IMR-90 (cell line): ENCODE measurements around the gene EMX1. TPM values are rescaled to one million over a fixed set of nuclear protein-coding genes. Genes with fewer than 3 reads are reported as not detected.

Experiments
- ATAC-seq: fragments of 200-7000 bp; cut with Tn5 transposase; 2 replicates; pipeline ENCODE4 v1.9.1; 2020; ENCODE audit warnings: low read depth, mild to moderate bottlenecking, moderate library complexity
- BruUV-seq: library from RNA; stranded (reverse); fragments of 400-500 nt; replicated peaks from 2 replicates; lab custom pipeline; 2021; lab: Mats Ljungman, UMichigan
- CTCF ChIA-PET: fragments of 300-600 bp; formaldehyde crosslinking; extraction: SDS; loops from one replicate; lab custom pipeline; 2021; ENCODE audit warnings: antibody characterized with exemption; lab: Yijun Ruan, JAX
- POLR2A ChIA-PET: fragments of 300-600 bp; sonication (Branson Sonifier 250); formaldehyde crosslinking; loops from one replicate; lab custom pipeline; 2022; ENCODE audit warnings: antibody characterized with exemption; ENCODE audit not compliant: unreplicated experiment; lab: Charles Lee
- DNase-seq: peaks from one replicate; pipeline ENCODE4 v3.0.0; 2013
- H2AFZ ChIP-seq: replicated peaks from 2 replicates; pipeline ENCODE3; 2013; ENCODE audit warnings: low read length, mild to moderate bottlenecking; ENCODE audit not compliant: poor library complexity
- H2AK5ac ChIP-seq: 2 replicates; pipeline ENCODE4 v1.6.1; 2013; ENCODE audit warnings: low read depth, low read length, inconsistent platforms
- H2AK9ac ChIP-seq: replicated peaks from 2 replicates; pipeline ENCODE3; 2013; ENCODE audit warnings: mild to moderate bottlenecking, low read depth, low read length, moderate library complexity; ENCODE audit not compliant: poor library complexity
- H2BK120ac ChIP-seq: 2 replicates; pipeline ENCODE4 v1.6.1; 2013; ENCODE audit warnings: low read depth, low read length, inconsistent platforms
- H2BK15ac ChIP-seq: 3 replicates; pipeline ENCODE4 v1.6.1; 2013; ENCODE audit warnings: low read depth, low read length, inconsistent platforms
- H2BK20ac ChIP-seq: 2 replicates; pipeline ENCODE4 v1.6.1; 2013; ENCODE audit warnings: low read depth, mild to moderate bottlenecking, inconsistent platforms, low read length, moderate library complexity
- H2BK5ac ChIP-seq: 2 replicates; pipeline ENCODE4 v1.6.1; 2013; ENCODE audit warnings: mild to moderate bottlenecking, low read depth, low read length, inconsistent platforms; ENCODE audit not compliant: poor library complexity, severe bottlenecking
- H3K14ac ChIP-seq: replicated peaks from 2 replicates; pipeline ENCODE4 v1.6.1; 2013; ENCODE audit warnings: low read depth, low read length, inconsistent platforms
- H3K18ac ChIP-seq: 2 replicates; pipeline ENCODE4 v1.6.1; 2013; ENCODE audit warnings: low read depth, low read length, control low read depth
- H3K23ac ChIP-seq: 2 replicates; pipeline ENCODE4 v1.6.1; 2013; ENCODE audit warnings: low read depth, low read length, inconsistent platforms
- H3K27ac ChIP-seq: 2 replicates; pipeline ENCODE4 v1.5.1; 2013; ENCODE audit warnings: mild to moderate bottlenecking, control low read depth, low read length; ENCODE audit not compliant: insufficient read depth
- H3K27me3 ChIP-seq: 2 replicates; pipeline ENCODE4 v1.6.1; 2013; ENCODE audit warnings: low read length; ENCODE audit not compliant: control insufficient read depth, insufficient read depth
- H3K36me3 ChIP-seq: 2 replicates; pipeline ENCODE4 v1.6.1; 2013; ENCODE audit warnings: low read length, mixed read lengths; ENCODE audit not compliant: control insufficient read depth, insufficient read depth
- H3K4ac ChIP-seq: 2 replicates; pipeline ENCODE4 v1.6.1; 2013; ENCODE audit warnings: low read depth, low read length, inconsistent platforms
- H3K4me1 ChIP-seq: 2 replicates; pipeline ENCODE4 v1.6.1; 2013; ENCODE audit warnings: low read length, mixed read lengths; ENCODE audit not compliant: control insufficient read depth, insufficient read depth
- H3K4me2 ChIP-seq: 2 replicates; pipeline ENCODE4 v1.6.1; 2013; ENCODE audit warnings: low read depth, mild to moderate bottlenecking, control low read depth, low read length, moderate library complexity
- H3K4me3 ChIP-seq: 2 replicates; pipeline ENCODE4 v1.5.1; 2013; ENCODE audit warnings: low read depth, mild to moderate bottlenecking, control low read depth, low read length, moderate library complexity; ENCODE audit not compliant: insufficient read depth
- H3K56ac ChIP-seq: 2 replicates; pipeline ENCODE4 v1.6.1; 2013; ENCODE audit warnings: low read length, inconsistent platforms; ENCODE audit not compliant: insufficient read depth; ENCODE audit errors: extremely low read depth
- H3K79me1 ChIP-seq, 2 experiments: 2 replicates each; pipeline ENCODE4 v1.6.1; 2013; ENCODE audit warnings: low read length in 2 of 2, inconsistent platforms in 1 of 2, low read depth in 1 of 2
- H3K9ac ChIP-seq: 2 replicates; pipeline ENCODE4 v1.6.1; 2013; ENCODE audit warnings: low read depth, low read length, control low read depth
- H3K9me1 ChIP-seq: 2 replicates; pipeline ENCODE4 v1.6.1; 2013; ENCODE audit warnings: low read length, inconsistent platforms; ENCODE audit not compliant: insufficient read depth
- H3K9me3 ChIP-seq: 2 replicates; pipeline ENCODE4 v1.6.1; 2013; ENCODE audit warnings: low read length; ENCODE audit not compliant: control insufficient read depth, insufficient read depth
- H4K20me1 ChIP-seq: 2 replicates; pipeline ENCODE4 v1.6.1; 2013; ENCODE audit warnings: low read length, inconsistent platforms; ENCODE audit not compliant: insufficient read depth
- H4K5ac ChIP-seq: 2 replicates; pipeline ENCODE4 v1.6.1; 2013; ENCODE audit warnings: mild to moderate bottlenecking, low read depth, low read length, control low read depth
- H4K8ac ChIP-seq, 2 experiments: 2 replicates each; pipeline ENCODE4 v1.6.1; 2013; ENCODE audit warnings: low read depth in 2 of 2, low read length in 2 of 2, control low read depth in 1 of 2, inconsistent platforms in 1 of 2
- H4K91ac ChIP-seq: 2 replicates; pipeline ENCODE4 v1.6.1; 2013; ENCODE audit warnings: low read depth, low read length, inconsistent platforms; ENCODE audit not compliant: insufficient read depth
- BHLHE40 ChIP-seq: fragments of 150-350 bp; IDR thresholded peaks from 2 replicates; pipeline ENCODE4 v1.6.1; 2016; ENCODE audit warnings: mild to moderate bottlenecking, low read depth, low read length
- CEBPB ChIP-seq: IDR thresholded peaks from 2 replicates; pipeline ENCODE4 v1.6.1; 2012; ENCODE audit warnings: low read depth, low read length, improper control_type of control experiment
- CHD1 ChIP-seq: IDR thresholded peaks from 2 replicates; pipeline ENCODE4 v1.6.1; 2012; ENCODE audit warnings: low read depth, low read length, improper control_type of control experiment
- FOS ChIP-seq: fragments of 150-350 bp; IDR thresholded peaks from 2 replicates; pipeline ENCODE4 v1.6.1; 2016; ENCODE audit warnings: low read depth, low read length
- MAFK ChIP-seq: IDR thresholded peaks from 2 replicates; pipeline ENCODE4 v1.6.1; 2012; ENCODE audit warnings: low read depth, low read length, improper control_type of control experiment
- MAZ ChIP-seq: IDR thresholded peaks from 2 replicates; pipeline ENCODE4 v1.6.1; 2012; ENCODE audit warnings: low read depth, mild to moderate bottlenecking, low read length, improper control_type of control experiment, moderate library complexity, borderline replicate concordance
- MXI1 ChIP-seq: IDR thresholded peaks from 2 replicates; pipeline ENCODE4 v1.6.1; 2012; ENCODE audit warnings: low read depth, mild to moderate bottlenecking, low read length, moderate library complexity, borderline replicate concordance
- NFE2L2 ChIP-seq: fragments of 150-350 bp; IDR thresholded peaks from 2 replicates; pipeline ENCODE4 v1.6.1; 2016; ENCODE audit warnings: low read depth, mild to moderate bottlenecking, low read length
- POLR2A ChIP-seq: IDR thresholded peaks from 2 replicates; pipeline ENCODE4 v1.6.1; 2012; ENCODE audit warnings: mild to moderate bottlenecking, low read depth, low read length
- RAD21 ChIP-seq: IDR thresholded peaks from 2 replicates; pipeline ENCODE4 v1.6.1; 2012; ENCODE audit warnings: low read length, improper control_type of control experiment
- RCOR1 ChIP-seq: IDR thresholded peaks from 2 replicates; pipeline ENCODE4 v1.6.1; 2012; ENCODE audit warnings: mild to moderate bottlenecking, low read length, improper control_type of control experiment; ENCODE audit not compliant: insufficient replicate concordance
- RFX5 ChIP-seq: IDR thresholded peaks from 2 replicates; pipeline ENCODE4 v1.8.0; 2012; ENCODE audit warnings: low read depth, mild to moderate bottlenecking, low read length, moderate library complexity
- SMC3 ChIP-seq: fragments of 150-350 bp; IDR thresholded peaks from 2 replicates; pipeline ENCODE4 v1.6.1; 2016; ENCODE audit warnings: low read depth, mild to moderate bottlenecking, antibody characterized with exemption, low read length, moderate library complexity
- WGBS, 2 experiments: methylation state at CpG; one replicate each; pipeline versions ENCODE4 v1.1.5 to v1.1.7; 2013; ENCODE audit warnings: missing lambda C conversion rate in 2 of 2; ENCODE audit not compliant: insufficient read length in 1 of 2; ENCODE audit errors: extremely low coverage in 2 of 2; 5-methylcytosine and 5-hydroxymethylcytosine counted together
- dilution Hi-C: fragments of 300-500 bp; cut with HindIII; formaldehyde crosslinking; loops from one replicate; pipeline ENCODE4 v1.14.3; 2018; ENCODE audit warnings: low sequenced_read_pairs; ENCODE audit not compliant: unreplicated experiment
- in situ Hi-C: fragments of 300-500 bp; cut with MboI; formaldehyde crosslinking; loops from 3 replicates; pipeline ENCODE4 v1.14.3; 2019; ENCODE audit warnings: low sequenced_read_pairs, inconsistent platforms, mixed read lengths
- intact Hi-C: fragments of 100-400 bp; cut with micrococcal nuclease; formaldehyde crosslinking; loops from 2 replicates; pipeline ENCODE4 v1.10.0; 2022
- polyA plus RNA-seq, 3 experiments: library from polyadenylated mRNA; depleted of rRNA; stranded (reverse); fragments of >200 nt; gene quantifications; 2 replicates each; pipeline ENCODE4 v1.2.3, GENCODE V29; 2012; ENCODE audit warnings: low replicate concordance in 1 of 3
- total RNA-seq: library from RNA; depleted of rRNA; stranded (reverse); fragments of >200 nt; gene quantifications from 2 replicates; pipeline ENCODE4 v1.2.3, GENCODE V29; 2012
- TF ChIP-seq, protein P1 (sequence below): fragments of 150-350 bp; IDR thresholded peaks from 2 replicates; pipeline ENCODE4 v1.6.1; 2017; ENCODE audit warnings: mild to moderate bottlenecking, antibody characterized with exemption, low read length, low read depth
- TF ChIP-seq, protein P2 (sequence below): fragments of 150-350 bp; IDR thresholded peaks from 2 replicates; pipeline ENCODE4 v1.6.1; 2016; ENCODE audit warnings: low read depth, mild to moderate bottlenecking, low read length, moderate library complexity, borderline replicate concordance
- TF ChIP-seq, protein P3 (sequence below): conservative IDR thresholded peaks from 2 replicates; pipeline ENCODE4 v1.5.1; 2012; ENCODE audit warnings: mild to moderate bottlenecking, low read depth, low read length, improper control_type of control experiment

The EMX1 gene
- total and polyA plus RNA-seq, 2 of the 4 experiments (the other 2 are of a cell fraction): not detected

DNA sequence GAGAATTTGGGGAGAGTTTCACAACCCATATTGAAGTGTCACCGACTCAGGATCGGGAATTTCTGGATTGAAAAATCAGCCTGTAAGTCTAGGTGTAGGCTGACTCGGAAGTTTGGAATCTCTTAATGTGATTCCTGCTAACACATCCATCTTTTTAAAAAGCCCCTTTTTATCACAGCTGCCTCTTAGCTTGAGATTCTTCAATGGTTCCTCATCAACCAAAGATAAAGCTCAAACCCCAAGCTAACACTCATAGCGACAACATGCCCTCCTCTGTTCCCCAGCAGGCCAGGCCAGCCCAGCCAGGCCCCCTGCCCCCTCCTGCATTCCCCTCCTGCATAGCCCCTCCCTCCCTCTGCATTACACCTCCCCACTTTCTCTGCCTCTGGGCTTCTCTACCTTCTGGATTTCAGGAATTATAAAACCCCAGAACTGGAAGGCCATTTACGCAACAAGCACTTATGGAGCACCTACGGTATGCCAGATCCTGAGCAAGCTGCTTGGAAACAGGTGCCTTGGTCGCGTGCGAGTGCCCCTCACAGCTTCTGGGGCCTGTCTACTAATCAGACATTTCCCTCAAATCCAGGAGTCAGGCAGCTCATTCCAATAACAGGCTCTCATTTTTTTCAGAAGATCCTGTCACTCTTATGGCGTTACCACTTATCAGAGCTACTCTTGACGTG is 63.4 kb downstream of the EMX1 start:
- Histone ChIP-seq H3K4me1 (peaks cover 4% of the 10 kb centered on the region; the same call in 1 of the 2 replicates), H3K9ac (no peak overlapping the region), H2AK9ac (no peak overlapping the region), H3K56ac (no peak overlapping the region), H2BK15ac (no peak overlapping the region), H2BK120ac (no peak overlapping the region), H4K91ac (no peak overlapping the region), H3K9me3 (no peaks in the 10 kb centered on the region), H3K4me2 (no peak overlapping the region), H4K8ac (no peak overlapping the region), H3K14ac (no peak overlapping the region), H4K5ac (no peak overlapping the region), H3K18ac (no peak overlapping the region), H3K4ac (no peak overlapping the region), H2BK20ac (no peak overlapping the region), H3K27me3 (no peaks in the 10 kb centered on the region), H2AK5ac (no peak overlapping the region), H4K20me1 (no peaks in the 10 kb centered on the region), H3K27ac (no peak overlapping the region), H3K36me3 (no peaks in the 10 kb centered on the region; the same call in 1 of the 2 replicates), H3K4me3 (no peak overlapping the region), H3K9me1 (peaks cover 11% of the 10 kb centered on the region; the same call in 1 of the 2 replicates), H3K23ac (no peak overlapping the region), H2BK5ac (no peak overlapping the region), H2AFZ (no peak overlapping the region), H3K79me1 (no peaks in the 10 kb centered on the region)
- in situ Hi-C loops: no loop called here
- TF ChIP-seq RCOR1: no peak
- no peak for TF ChIP-seq MXI1
- TF ChIP-seq RFX5: no peak
- TF ChIP-seq, protein P1, sequence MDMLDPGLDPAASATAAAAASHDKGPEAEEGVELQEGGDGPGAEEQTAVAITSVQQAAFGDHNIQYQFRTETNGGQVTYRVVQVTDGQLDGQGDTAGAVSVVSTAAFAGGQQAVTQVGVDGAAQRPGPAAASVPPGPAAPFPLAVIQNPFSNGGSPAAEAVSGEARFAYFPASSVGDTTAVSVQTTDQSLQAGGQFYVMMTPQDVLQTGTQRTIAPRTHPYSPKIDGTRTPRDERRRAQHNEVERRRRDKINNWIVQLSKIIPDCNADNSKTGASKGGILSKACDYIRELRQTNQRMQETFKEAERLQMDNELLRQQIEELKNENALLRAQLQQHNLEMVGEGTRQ: no peak
- no peak for TF ChIP-seq FOS
- no peak for TF ChIP-seq CEBPB
- TF ChIP-seq RAD21: no peak
- no peak for TF ChIP-seq BHLHE40
- no peak for TF ChIP-seq MAZ
- TF ChIP-seq SMC3: no peak
- TF ChIP-seq CHD1: no peak
- TF ChIP-seq MAFK: no peak
- TF ChIP-seq, protein P2, sequence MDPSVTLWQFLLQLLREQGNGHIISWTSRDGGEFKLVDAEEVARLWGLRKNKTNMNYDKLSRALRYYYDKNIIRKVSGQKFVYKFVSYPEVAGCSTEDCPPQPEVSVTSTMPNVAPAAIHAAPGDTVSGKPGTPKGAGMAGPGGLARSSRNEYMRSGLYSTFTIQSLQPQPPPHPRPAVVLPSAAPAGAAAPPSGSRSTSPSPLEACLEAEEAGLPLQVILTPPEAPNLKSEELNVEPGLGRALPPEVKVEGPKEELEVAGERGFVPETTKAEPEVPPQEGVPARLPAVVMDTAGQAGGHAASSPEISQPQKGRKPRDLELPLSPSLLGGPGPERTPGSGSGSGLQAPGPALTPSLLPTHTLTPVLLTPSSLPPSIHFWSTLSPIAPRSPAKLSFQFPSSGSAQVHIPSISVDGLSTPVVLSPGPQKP: no peak
- no peak for TF ChIP-seq NFE2L2
- TF ChIP-seq POLR2A: no peak
- TF ChIP-seq, protein P3, sequence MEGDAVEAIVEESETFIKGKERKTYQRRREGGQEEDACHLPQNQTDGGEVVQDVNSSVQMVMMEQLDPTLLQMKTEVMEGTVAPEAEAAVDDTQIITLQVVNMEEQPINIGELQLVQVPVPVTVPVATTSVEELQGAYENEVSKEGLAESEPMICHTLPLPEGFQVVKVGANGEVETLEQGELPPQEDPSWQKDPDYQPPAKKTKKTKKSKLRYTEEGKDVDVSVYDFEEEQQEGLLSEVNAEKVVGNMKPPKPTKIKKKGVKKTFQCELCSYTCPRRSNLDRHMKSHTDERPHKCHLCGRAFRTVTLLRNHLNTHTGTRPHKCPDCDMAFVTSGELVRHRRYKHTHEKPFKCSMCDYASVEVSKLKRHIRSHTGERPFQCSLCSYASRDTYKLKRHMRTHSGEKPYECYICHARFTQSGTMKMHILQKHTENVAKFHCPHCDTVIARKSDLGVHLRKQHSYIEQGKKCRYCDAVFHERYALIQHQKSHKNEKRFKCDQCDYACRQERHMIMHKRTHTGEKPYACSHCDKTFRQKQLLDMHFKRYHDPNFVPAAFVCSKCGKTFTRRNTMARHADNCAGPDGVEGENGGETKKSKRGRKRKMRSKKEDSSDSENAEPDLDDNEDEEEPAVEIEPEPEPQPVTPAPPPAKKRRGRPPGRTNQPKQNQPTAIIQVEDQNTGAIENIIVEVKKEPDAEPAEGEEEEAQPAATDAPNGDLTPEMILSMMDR: no peak
- POLR2A ChIA-PET: no interaction called here
- WGBS, 2 experiments: 86% methylated on average over 3 of the region's 11 CpGs; no CpG with 5 or more reads in 1 of the 2 experiments
- ATAC-seq: peak; percentile 47; the same call in 1 of the 2 replicates
- dilution Hi-C loops: no loop called here
- CTCF ChIA-PET: no interaction called here
- peak; percentile 58 for DNase-seq
- BruUV-seq: no TSS peak
- intact Hi-C loops: no loop called here
